Psoas muscle (tissue), 8 donors: Measurements from ENCODE around the gene LGR4. TPM values are rescaled to one million over a fixed set of nuclear protein-coding genes. Genes with fewer than 3 reads are reported as not detected.

Source experiments
- ATAC-seq, 4 donors: fragments of 200-7000 bp; cut with Tn5 transposase; one replicate each; pipeline ENCODE4 v1.9.1; 2020; ENCODE audit warnings: moderate library complexity in 3 of 4, mild to moderate bottlenecking in 2 of 4
- DNase-seq, 2 donors: peaks; one replicate each; pipeline ENCODE4 v3.0.0-alpha.2; 2020
- H3K27ac ChIP-seq: fragments of 200-600 bp; one replicate; pipeline ENCODE4 v1.8.0; 2022
- H3K27me3 ChIP-seq, 3 donors: fragments of 200-600 bp in 1 of 3; one replicate each; pipeline versions ENCODE4 v1.6.1 to v1.8.0; 2013 to 2022; ENCODE audit warnings: low read length in 2 of 3, mild to moderate bottlenecking in 2 of 3, moderate library complexity in 1 of 3; ENCODE audit not compliant: insufficient read depth in 3 of 3
- H3K36me3 ChIP-seq, 2 donors: fragments of 200-600 bp in 1 of 2; one replicate each; pipeline versions ENCODE4 v1.6.1 to v1.8.0; 2013 to 2022; ENCODE audit warnings: low read depth in 1 of 2, mild to moderate bottlenecking in 1 of 2, moderate library complexity in 1 of 2; ENCODE audit not compliant: insufficient read depth in 1 of 2
- H3K4me1 ChIP-seq: fragments of 200-600 bp; one replicate; pipeline ENCODE4 v1.8.0; 2022
- H3K4me3 ChIP-seq: fragments of 200-600 bp; one replicate; pipeline ENCODE4 v1.8.0; 2022; ENCODE audit warnings: mild to moderate bottlenecking
- H3K9me3 ChIP-seq: fragments of 200-600 bp; one replicate; pipeline ENCODE4 v1.8.0; 2022
- WGBS, 3 donors: extraction: QIAGEN DNeasy Blood & Tissue Kit; methylation state at CpG; one replicate each; pipeline versions ENCODE4 v1.1.6 to v1.1.7; 2013; 5-methylcytosine and 5-hydroxymethylcytosine counted together
- intact Hi-C, 2 donors: fragments of 100-400 bp; cut with DNase I; formaldehyde crosslinking; loops; one replicate each; pipeline versions ENCODE4 v1.11.0 to v1.14.2; 2022
- polyA plus RNA-seq, 3 donors: library from polyadenylated mRNA; stranded (reverse); fragments of 200-250 nt; gene quantifications; one replicate each; pipeline ENCODE4 v1.2.3, GENCODE V29; 2013
- total RNA-seq, 4 donors: library from RNA; stranded (reverse); fragmentation: NEBNext Ultra II Directional in 2 of 4; extraction: Animal tissue kit (Norgen Biotek cat#: 25700) in 2 of 4; gene quantifications; one replicate each; pipeline versions ENCODE4 v1.2.1 to v1.2.4, GENCODE V29; 2021 to 2023
- TF ChIP-seq, protein P1 (sequence below): fragments of 200-600 bp; IDR thresholded peaks from one replicate; pipeline ENCODE4 v1.8.0; 2022; ENCODE audit warnings: antibody characterized with exemption
- donor health status: healthy with polysubstance abuse.
- donor health status: DM: no; HTN: no; CAD: no; lungs with moderate emphysema.
- donor health status: Bipolar disorder and iron deficiency.
- donor health status: healthy.
- donor health status: DM: yes; HTN: yes; CAD: no.
- donor health status: DM: no; HTN: no; CAD: no.
- donor health status: DM: no; HTN: no; CAD: no.
- donor health status: DM: yes; HTN: yes; CAD: no.

Gene LGR4
- total and polyA plus RNA-seq, 7 donors = 3.9 to 15.2 (median 8.0) TPM

DNA sequence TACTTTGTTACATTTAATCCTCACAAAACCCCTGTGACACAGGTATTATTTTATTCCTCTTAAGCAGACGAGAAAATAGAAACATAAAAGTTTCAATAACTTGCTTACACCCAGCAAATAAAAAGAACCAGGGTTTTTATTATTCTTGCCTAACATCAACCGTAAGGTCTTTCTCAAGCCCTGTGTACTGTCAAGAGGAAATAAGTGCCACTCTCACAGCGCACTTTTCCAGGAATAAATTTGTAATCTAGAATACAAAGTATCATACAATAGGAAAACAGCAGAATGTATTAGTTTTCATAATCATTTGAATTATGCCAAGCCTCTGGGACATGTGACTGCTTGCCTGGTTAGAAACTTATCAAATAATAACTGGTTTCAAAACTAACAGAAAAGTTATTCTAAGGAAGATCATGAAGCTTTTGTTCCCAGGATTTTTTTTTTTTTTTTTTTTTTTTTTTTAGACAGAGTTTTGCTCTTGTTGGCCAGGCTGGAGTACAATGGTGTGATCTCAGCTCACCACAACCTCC, 117.0 kb downstream of the LGR4 start:
- no peak for ATAC-seq
- no peaks in the 10 kb centered on the region for H3K27me3 ChIP-seq
- TF ChIP-seq, protein P1, sequence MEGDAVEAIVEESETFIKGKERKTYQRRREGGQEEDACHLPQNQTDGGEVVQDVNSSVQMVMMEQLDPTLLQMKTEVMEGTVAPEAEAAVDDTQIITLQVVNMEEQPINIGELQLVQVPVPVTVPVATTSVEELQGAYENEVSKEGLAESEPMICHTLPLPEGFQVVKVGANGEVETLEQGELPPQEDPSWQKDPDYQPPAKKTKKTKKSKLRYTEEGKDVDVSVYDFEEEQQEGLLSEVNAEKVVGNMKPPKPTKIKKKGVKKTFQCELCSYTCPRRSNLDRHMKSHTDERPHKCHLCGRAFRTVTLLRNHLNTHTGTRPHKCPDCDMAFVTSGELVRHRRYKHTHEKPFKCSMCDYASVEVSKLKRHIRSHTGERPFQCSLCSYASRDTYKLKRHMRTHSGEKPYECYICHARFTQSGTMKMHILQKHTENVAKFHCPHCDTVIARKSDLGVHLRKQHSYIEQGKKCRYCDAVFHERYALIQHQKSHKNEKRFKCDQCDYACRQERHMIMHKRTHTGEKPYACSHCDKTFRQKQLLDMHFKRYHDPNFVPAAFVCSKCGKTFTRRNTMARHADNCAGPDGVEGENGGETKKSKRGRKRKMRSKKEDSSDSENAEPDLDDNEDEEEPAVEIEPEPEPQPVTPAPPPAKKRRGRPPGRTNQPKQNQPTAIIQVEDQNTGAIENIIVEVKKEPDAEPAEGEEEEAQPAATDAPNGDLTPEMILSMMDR = no peak
- no peaks in the 10 kb centered on the region for H3K9me3 ChIP-seq
- H3K4me1 ChIP-seq = peaks cover 7% of the 10 kb centered on the region
- H3K27ac ChIP-seq = no peak overlapping the region
- WGBS, 3 donors = 86 to 92% (median 86%) methylated on average over 3 of the region's 3 CpGs
- no peak for DNase-seq
- intact Hi-C loops = no loop called here
- H3K4me3 ChIP-seq = no peak overlapping the region
- no peaks in the 10 kb centered on the region for H3K36me3 ChIP-seq

DNA sequence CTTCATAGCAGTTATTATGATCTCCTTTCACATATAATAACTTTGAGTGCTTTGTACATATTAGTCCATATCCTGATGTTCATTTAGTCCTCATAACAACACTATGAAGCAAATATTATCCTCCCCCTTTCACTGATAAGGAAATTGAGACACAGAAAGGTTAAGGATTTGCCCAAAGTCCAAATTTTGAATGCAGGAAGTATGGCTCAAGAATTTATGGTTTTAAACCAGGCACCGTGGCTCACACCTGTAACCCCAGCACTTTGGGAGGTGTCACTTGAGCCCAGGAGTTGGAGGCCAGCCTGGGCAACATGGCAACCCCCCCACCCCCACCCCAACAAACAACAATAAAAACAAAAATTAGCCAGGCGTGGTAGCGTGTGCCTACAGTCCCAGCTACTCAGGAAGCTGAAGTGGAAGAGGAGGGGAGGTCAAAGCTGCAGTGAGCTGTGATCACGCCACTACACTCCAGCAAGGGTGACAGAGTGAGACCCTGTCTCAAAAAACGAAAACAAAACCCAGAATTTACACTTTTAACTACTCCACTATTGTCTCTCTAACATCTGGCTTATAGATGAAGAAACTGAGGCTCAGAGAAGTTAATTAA, 118.1 kb downstream of the LGR4 start:
- no peak overlapping the region for H3K4me3 ChIP-seq
- H3K4me1 ChIP-seq = peaks cover 7% of the 10 kb centered on the region
- H3K36me3 ChIP-seq = peaks cover 0 to 2% of the 10 kb centered on the region in 2 donors
- no peaks in the 10 kb centered on the region for H3K27me3 ChIP-seq
- TF ChIP-seq, protein P1 = no peak
- H3K9me3 ChIP-seq = no peaks in the 10 kb centered on the region
- ATAC-seq = peak in 1 of 4 donors; percentile 26
- no peak for DNase-seq
- WGBS, 3 donors = 55 to 70% (median 63%) methylated on average over 5 of the region's 5 CpGs
- H3K27ac ChIP-seq = no peak overlapping the region
- intact Hi-C loops = no loop called here

DNA sequence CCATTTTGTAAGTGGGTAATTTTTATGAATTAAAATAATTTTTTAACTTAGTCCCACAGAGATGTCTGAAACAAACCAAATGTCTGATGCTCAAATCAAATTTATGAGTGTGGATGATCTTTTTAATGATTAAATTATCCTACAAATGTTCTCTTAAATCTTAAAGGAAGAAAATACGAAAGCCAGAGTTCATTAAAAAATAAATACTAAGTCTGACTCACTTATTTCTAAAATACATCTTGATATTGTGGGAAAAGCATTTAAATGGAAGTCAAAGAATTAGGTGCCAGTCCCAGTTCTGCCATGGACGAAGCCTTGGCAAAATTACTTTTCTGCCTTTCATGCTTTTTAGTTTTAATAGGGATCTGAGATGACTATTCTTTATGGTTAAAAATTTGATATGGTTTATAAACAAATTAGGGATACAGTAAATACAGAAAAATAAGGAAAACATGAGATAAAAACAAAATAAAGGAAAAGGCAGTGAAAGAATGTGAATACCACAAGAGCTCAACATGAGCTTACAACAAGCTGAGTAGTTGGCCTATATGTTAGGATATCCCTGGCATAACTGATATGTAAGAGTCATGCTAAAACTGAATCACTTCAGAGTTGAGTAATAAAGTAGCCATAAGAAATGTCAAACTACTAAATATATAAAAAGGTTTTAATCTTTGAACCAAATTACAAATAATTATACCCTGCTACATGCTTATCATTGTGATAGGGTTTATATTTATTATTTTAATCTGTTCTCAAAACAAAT, 118.8 kb downstream of the LGR4 start:
- Histone ChIP-seq H3K9me3 (no peaks in the 10 kb centered on the region), H3K4me3 (no peak overlapping the region), H3K4me1 (peaks cover 7% of the 10 kb centered on the region), H3K27me3 (no peaks in the 10 kb centered on the region), H3K27ac (no peak overlapping the region), H3K36me3 (peaks cover 0 to 2% of the 10 kb centered on the region in 2 donors)
- ATAC-seq = peak in 3 of 4 donors; percentile 44 to 71 (median 71)
- TF ChIP-seq, protein P1 = no peak
- WGBS, 3 donors = 85 to 93% (median 91%) methylated on average over 2 of the region's 2 CpGs
- intact Hi-C loops = no loop called here
- DNase-seq = no peak

DNA sequence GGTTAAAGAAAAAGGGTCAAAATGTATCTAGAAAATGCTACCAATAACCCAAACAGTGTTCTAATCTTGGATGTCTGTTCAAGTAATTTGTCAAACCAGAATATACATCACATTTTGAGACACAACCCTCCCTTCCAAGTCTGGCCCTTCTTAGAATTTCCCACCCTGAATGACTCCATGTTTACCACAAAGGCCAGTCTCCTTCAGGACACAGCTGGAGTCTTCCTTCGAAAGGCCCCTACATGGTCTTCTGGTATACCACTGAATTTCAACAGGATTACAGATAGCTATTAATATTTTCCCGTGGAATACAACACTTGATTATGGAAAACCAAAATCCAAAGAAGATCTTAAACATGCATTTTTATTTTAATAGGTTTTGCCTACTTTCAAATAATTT, 119.8 kb downstream of the LGR4 start:
- H3K36me3 ChIP-seq = peaks cover 0 to 2% of the 10 kb centered on the region in 2 donors
- H3K4me1 ChIP-seq = peaks cover 7% of the 10 kb centered on the region
- TF ChIP-seq, protein P1 = no peak
- 94 to 95% (median 94%) methylated on average over 2 of the region's 2 CpGs for WGBS, 3 donors
- no peak overlapping the region for H3K27ac ChIP-seq
- no peak for ATAC-seq
- H3K9me3 ChIP-seq = no peaks in the 10 kb centered on the region
- intact Hi-C loops = no loop called here
- H3K4me3 ChIP-seq = no peak overlapping the region
- no peak for DNase-seq
- H3K27me3 ChIP-seq = no peaks in the 10 kb centered on the region
